Esophagus muscularis mucosa (tissue), 4 donors: ENCODE data around the gene CFAP70. TPM values are rescaled to one million over a fixed set of nuclear protein-coding genes. Genes with fewer than 3 reads are reported as not detected.

Experiments used
- DNase-seq: peaks from one replicate; pipeline ENCODE4 v3.0.0-alpha.2; 2017; ENCODE audit errors: extremely low spot score
- H3K27ac ChIP-seq, 4 donors: fragments of 200-600 bp; sonication (generic); replicated peaks in 1 of 4; 1 replicate in 3 of 4; 2 replicates in 1 of 4; pipeline ENCODE4 v1.5.1; 2016 to 2019; ENCODE audit warnings: mild to moderate bottlenecking in 1 of 4
- H3K27me3 ChIP-seq, 4 donors: fragments of 200-600 bp; sonication (generic); one replicate each; pipeline versions ENCODE4 v1.5.1 to v1.6.0; 2016 to 2019
- H3K36me3 ChIP-seq, 4 donors: fragments of 200-600 bp; sonication (generic); one replicate each; pipeline ENCODE4 v1.5.1; 2016 to 2019
- H3K4me1 ChIP-seq, 4 donors: fragments of 200-600 bp; sonication (generic); one replicate each; pipeline ENCODE4 v1.5.1; 2016 to 2019
- H3K4me3 ChIP-seq, 4 donors: fragments of 200-600 bp; sonication (generic); 1 replicate in 2 of 4; 2 replicates in 2 of 4; pipeline ENCODE4 v1.5.1; 2016 to 2019; ENCODE audit warnings: mild to moderate bottlenecking in 4 of 4, moderate library complexity in 1 of 4
- H3K9me3 ChIP-seq, 4 donors: fragments of 200-600 bp; sonication (generic); 1 replicate in 3 of 4; 2 replicates in 1 of 4; pipeline ENCODE4 v1.5.1; 2016 to 2019
- EP300 ChIP-seq: sonication (generic); formaldehyde crosslinking; IDR thresholded peaks from one replicate; pipeline ENCODE4 v1.6.1; 2017; ENCODE audit warnings: antibody characterized with exemption
- POLR2A ChIP-seq: fragments of 450-650 bp; IDR thresholded peaks from one replicate; pipeline ENCODE4 v1.6.1; 2017; ENCODE audit warnings: antibody characterized with exemption, moderate library complexity, mild to moderate bottlenecking, low read depth
- POLR2AphosphoS5 ChIP-seq, 2 donors: sonication (generic); formaldehyde crosslinking; IDR thresholded peaks; one replicate each; pipeline ENCODE4 v1.6.1; 2017; ENCODE audit warnings: antibody characterized with exemption in 2 of 2
- WGBS: methylation state at CpG from one replicate; pipeline ENCODE4 v1.1.5; 2018; 5-methylcytosine and 5-hydroxymethylcytosine counted together
- intact Hi-C: fragments of 100-400 bp; cut with DNase I; formaldehyde crosslinking; loops from one replicate; pipeline ENCODE4 v1.15.1; 2023
- total RNA-seq, 4 donors: library from RNA; depleted of rRNA; stranded (reverse); fragments of >200 nt; gene quantifications; one replicate each; pipeline versions ENCODE4 v1.1.0 to v1.2.1, GENCODE V29; 2016
- TF ChIP-seq, protein P1 (sequence below), 3 experiments: fragments of 200-600 bp in 2 of 3; fragments of 450-650 bp in 1 of 3; sonication (generic) in 2 of 3; IDR thresholded peaks; one replicate each; pipeline ENCODE4 v1.5.1; 2017 to 2019; ENCODE audit warnings: antibody characterized with exemption in 3 of 3, mild to moderate bottlenecking in 2 of 3, moderate library complexity in 1 of 3

Gene CFAP70
- total RNA-seq, 4 donors from 2014 or later: 0.99 to 3.3 (median 1.1) TPM

GRCh38 chr10:73251683-73252444, 106.8 kb downstream of the CFAP70 start:
- intact Hi-C loops: loop anchor here (5.0 kb wide), 1 partner anchor 160 kb away; the partner anchor contains the start of gene ANXA7
- no peaks in the 10 kb centered on the region for H3K27me3 ChIP-seq
- DNase-seq: peak; percentile 31
- H3K9me3 ChIP-seq: no peaks in the 10 kb centered on the region
- H3K27ac ChIP-seq: peak overlapping the region; percentile 85 to 94 (median 90)
- WGBS: 20% methylated on average over 23 of the region's 23 CpGs
- H3K36me3 ChIP-seq: peaks cover 4 to 23% (median 20%) of the 10 kb centered on the region in 4 donors
- TF ChIP-seq, protein P1, sequence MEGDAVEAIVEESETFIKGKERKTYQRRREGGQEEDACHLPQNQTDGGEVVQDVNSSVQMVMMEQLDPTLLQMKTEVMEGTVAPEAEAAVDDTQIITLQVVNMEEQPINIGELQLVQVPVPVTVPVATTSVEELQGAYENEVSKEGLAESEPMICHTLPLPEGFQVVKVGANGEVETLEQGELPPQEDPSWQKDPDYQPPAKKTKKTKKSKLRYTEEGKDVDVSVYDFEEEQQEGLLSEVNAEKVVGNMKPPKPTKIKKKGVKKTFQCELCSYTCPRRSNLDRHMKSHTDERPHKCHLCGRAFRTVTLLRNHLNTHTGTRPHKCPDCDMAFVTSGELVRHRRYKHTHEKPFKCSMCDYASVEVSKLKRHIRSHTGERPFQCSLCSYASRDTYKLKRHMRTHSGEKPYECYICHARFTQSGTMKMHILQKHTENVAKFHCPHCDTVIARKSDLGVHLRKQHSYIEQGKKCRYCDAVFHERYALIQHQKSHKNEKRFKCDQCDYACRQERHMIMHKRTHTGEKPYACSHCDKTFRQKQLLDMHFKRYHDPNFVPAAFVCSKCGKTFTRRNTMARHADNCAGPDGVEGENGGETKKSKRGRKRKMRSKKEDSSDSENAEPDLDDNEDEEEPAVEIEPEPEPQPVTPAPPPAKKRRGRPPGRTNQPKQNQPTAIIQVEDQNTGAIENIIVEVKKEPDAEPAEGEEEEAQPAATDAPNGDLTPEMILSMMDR (IDR thresholded peaks at IDR 0.05): no peak
- no peak for TF ChIP-seq POLR2A
- TF ChIP-seq EP300: no peak
- no peak for TF ChIP-seq POLR2AphosphoS5 (IDR thresholded peaks at IDR 0.05)
- H3K4me3 ChIP-seq: peak overlapping the region; percentile 67 to 94 (median 82)
- H3K4me1 ChIP-seq: peaks cover 26 to 49% (median 40%) of the 10 kb centered on the region in 4 donors

DNA sequence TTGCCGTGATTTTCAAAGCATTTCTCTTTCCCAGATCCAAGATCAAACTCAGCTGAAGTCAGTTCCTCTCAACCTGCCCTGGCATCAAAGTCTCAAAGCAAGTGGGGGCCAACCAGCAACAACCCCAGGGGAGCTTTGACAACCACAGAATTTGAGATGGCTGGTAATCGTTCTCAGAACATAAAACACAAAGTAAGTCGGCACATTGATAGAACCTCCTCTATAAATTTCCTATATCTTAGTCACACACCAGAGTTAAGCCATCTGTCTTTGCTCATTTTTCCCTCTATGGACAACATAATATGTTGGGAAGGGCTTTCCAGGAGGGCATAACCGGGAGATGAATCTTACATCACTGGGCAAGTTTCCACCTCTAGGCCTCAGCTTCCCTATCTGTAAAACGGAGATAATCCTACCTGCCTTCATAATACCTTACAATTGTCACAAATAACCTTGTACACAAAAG, 110.4 kb downstream of the CFAP70 start:
- TF ChIP-seq EP300: no peak
- no peak for TF ChIP-seq POLR2AphosphoS5 (IDR thresholded peaks at IDR 0.05)
- no peak for TF ChIP-seq POLR2A
- TF ChIP-seq, protein P1 (IDR thresholded peaks at IDR 0.05): no peak
- Histone ChIP-seq H3K9me3 (no peaks in the 10 kb centered on the region), H3K4me1 (peaks cover 30 to 56% (median 47%) of the 10 kb centered on the region in 4 donors), H3K36me3 (peaks cover 11 to 41% (median 28%) of the 10 kb centered on the region in 4 donors), H3K27me3 (no peaks in the 10 kb centered on the region), H3K27ac (peak overlapping the region; percentile 80 to 88 (median 84)), H3K4me3 (no peak overlapping the region)
- no peak for DNase-seq
- 82% methylated on average over 5 of the region's 5 CpGs for WGBS
- intact Hi-C loops: no loop called here

DNA sequence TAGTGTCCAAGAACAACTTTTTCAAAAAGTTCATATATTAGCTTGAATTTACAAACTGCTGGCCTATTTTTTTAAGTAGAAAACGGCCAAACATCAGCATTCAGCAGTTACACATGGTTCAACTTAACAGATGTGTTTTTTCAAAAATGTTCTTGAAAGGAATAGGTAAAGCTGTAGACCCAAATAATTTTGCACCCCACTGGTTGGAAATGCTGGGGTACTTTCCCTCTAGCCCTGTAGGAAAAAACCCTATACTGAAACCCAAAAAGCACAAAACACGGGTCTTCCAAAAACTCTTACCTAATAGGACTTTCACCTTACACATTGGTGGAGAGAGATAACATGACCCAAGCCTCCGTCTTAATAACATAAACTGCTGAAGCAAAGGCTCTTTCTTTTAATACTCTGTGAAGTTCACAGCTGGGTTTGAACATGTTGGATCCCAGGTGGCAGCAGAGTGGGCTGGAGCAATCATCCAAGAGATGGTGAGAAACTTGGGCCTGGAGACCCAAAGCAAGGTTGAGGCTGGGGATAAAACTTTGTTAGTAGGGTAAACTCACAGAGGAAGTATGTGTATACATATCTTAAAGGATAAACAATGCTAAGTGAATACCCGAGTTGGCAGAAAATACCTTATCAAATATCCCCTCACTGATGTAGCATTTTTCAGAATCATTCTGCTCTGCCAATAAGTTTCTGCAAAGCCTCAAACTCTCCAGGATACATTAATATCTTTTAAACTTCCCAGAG, 111.0 kb downstream of the CFAP70 start:
- 36% methylated on average over 4 of the region's 4 CpGs for WGBS
- Histone ChIP-seq H3K9me3 (no peaks in the 10 kb centered on the region), H3K4me1 (peaks cover 27 to 52% (median 44%) of the 10 kb centered on the region in 4 donors), H3K27me3 (no peaks in the 10 kb centered on the region), H3K36me3 (peaks cover 17 to 47% (median 34%) of the 10 kb centered on the region in 4 donors), H3K27ac (peak overlapping the region; percentile 80 to 88 (median 84)), H3K4me3 (peak overlapping the region; percentile 76 to 90 (median 82))
- TF ChIP-seq, protein P1 (IDR thresholded peaks at IDR 0.05): no peak
- intact Hi-C loops: no loop called here
- DNase-seq: no peak

DNA sequence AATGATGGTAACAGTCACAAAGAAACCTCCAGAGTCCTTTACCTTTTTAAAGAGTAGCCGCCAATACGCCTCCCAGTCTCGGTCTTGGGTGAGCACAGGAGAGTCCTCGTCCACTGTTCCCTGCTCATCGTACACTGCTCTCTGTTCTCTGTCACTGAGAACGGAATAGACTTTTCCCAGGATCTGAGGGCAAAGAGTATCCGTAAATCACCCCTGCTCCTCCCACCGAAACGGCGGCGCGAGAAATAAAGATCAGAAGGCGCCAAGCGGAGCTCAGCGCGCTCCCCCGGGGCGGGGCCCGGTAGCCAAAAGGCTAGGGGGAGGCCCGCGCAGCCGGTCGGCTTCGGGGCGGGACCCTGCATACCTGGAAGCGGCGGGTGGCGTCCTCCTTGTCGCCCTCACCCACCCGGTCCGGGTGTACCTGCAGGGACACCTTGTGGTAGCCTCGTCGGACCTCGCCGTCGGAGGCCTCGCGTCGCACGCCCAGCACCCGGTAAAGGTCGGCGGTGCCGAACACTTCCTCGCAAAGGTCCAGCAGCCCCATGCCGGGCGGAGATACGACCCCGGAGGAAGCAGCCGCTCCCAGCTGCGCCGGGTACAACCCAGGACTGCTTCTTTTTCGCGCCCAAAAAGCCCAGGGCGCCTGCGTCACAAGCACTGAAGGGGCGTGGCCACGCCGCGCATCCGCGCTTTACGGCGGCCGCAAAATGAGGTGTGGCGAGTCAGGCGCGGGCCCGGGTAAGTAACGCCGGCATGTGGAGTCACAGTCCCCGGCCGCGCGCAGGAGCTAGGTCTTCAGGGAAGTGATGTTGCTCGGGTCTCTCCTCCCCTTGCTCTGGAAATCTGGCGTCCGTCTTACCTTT, 111.8 kb downstream of the CFAP70 start, which contains the start of gene DNAJC9:
TSS of gene DNAJC9 (minus strand) at position 610 of the 863 bp plus-strand sequence. CDS start at position 544, 66 bp downstream.
- H3K9me3 ChIP-seq: no peaks in the 10 kb centered on the region
- intact Hi-C loops: no loop called here
- peak within 1 kb of the TSS; percentile 80 to 88 (median 84) for H3K27ac ChIP-seq
- WGBS: 0% methylated on average over 28 of the region's 78 CpGs
- peak; percentile 98 for DNase-seq
- peaks cover 27 to 50% (median 42%) of the 10 kb centered on the region in 4 donors for H3K4me1 ChIP-seq
- H3K36me3 ChIP-seq: peaks cover 21 to 55% (median 41%) of the 10 kb centered on the region in 4 donors
- TF ChIP-seq, protein P1 (IDR thresholded peaks at IDR 0.05): no peak
- peak; percentile 96 to 99 for TF ChIP-seq POLR2AphosphoS5 (IDR thresholded peaks at IDR 0.05)
- TF ChIP-seq POLR2A: peak; percentile 86
- H3K4me3 ChIP-seq: peak within 1 kb of the TSS; percentile 76 to 90 (median 82)
- no peaks in the 10 kb centered on the region for H3K27me3 ChIP-seq
